SK-N-SH (cell line): ENCODE measurements around the gene SUPT5H. TPM values are rescaled to one million over a fixed set of nuclear protein-coding genes. Genes with fewer than 3 reads are reported as not detected.

Experiments
- CTCF ChIA-PET: fragments of 300-600, 350-600 bp; formaldehyde crosslinking; extraction: SDS; loops from one replicate; lab custom pipeline; 2021; lab: Yijun Ruan, JAX
- POLR2A ChIA-PET: fragments of 350-600 bp; sonication (Branson Sonifier 250); formaldehyde crosslinking; extraction: SDS; loops from one replicate; lab custom pipeline; 2020; ENCODE audit warnings: antibody characterized with exemption, inconsistent platforms; lab: Yijun Ruan, JAX
- DNase-seq: peaks from one replicate; pipeline ENCODE4 v3.0.0; 2012
- H2AFZ ChIP-seq: fragments of 200-600 bp; sonication (generic); 2 replicates; pipeline ENCODE4 v1.8.1; 2016; ENCODE audit warnings: antibody characterized with exemption, mild to moderate bottlenecking, low read depth
- H3F3A ChIP-seq: fragments of 200-600 bp; sonication (generic); replicated peaks from 2 replicates; pipeline ENCODE3; 2016; ENCODE audit warnings: antibody characterized with exemption, mild to moderate bottlenecking; ENCODE audit not compliant: insufficient read depth
- H3K27ac ChIP-seq, 2 experiments: fragments of 200-500 bp in 1 of 2; fragments of 200-600 bp in 1 of 2; sonication (Bioruptor generic) in 1 of 2; sonication (generic), shearing (Covaris generic) in 1 of 2; 2 replicates each; pipeline versions ENCODE4 v1.5.1 to v1.6.1; 2014 to 2016; ENCODE audit warnings: low read depth in 2 of 2, inconsistent platforms in 1 of 2, low read length in 1 of 2, mild to moderate bottlenecking in 1 of 2, mixed read lengths in 1 of 2
- H3K27me3 ChIP-seq: fragments of 200-600 bp; sonication (generic), shearing (Covaris generic); 2 replicates; pipeline ENCODE4 v1.6.1; 2016; ENCODE audit warnings: mixed run types; ENCODE audit not compliant: insufficient read depth
- H3K36me3 ChIP-seq, 2 experiments: fragments of 200-500 bp in 1 of 2; fragments of 200-600 bp in 1 of 2; sonication (Bioruptor generic) in 1 of 2; sonication (generic) in 1 of 2; replicated peaks in 1 of 2; 2 replicates each; pipeline versions ENCODE3 to v1.5.1; 2014 to 2016; ENCODE audit warnings: low read length in 1 of 2, mild to moderate bottlenecking in 1 of 2; ENCODE audit not compliant: insufficient read depth in 2 of 2, control insufficient read depth in 1 of 2
- H3K4me1 ChIP-seq, 2 experiments: fragments of 200-500 bp in 1 of 2; fragments of 200-600 bp in 1 of 2; sonication (Bioruptor generic) in 1 of 2; sonication (generic), shearing (Covaris generic) in 1 of 2; 2 replicates each; pipeline versions ENCODE4 v1.5.1 to v1.6.1; 2014 to 2016; ENCODE audit warnings: low read depth in 1 of 2, low read length in 1 of 2, mixed run types in 1 of 2; ENCODE audit not compliant: insufficient read depth in 2 of 2, control insufficient read depth in 1 of 2
- H3K4me2 ChIP-seq: fragments of 200-600 bp; sonication (generic), shearing (Covaris generic); 2 replicates; pipeline ENCODE4 v1.6.1; 2017; ENCODE audit warnings: mixed run types
- H3K4me3 ChIP-seq, 2 experiments: fragments of 200-500 bp in 1 of 2; fragments of 200-600 bp in 1 of 2; sonication (Bioruptor generic) in 1 of 2; sonication (generic), shearing (Covaris generic) in 1 of 2; 2 replicates each; pipeline versions ENCODE4 v1.5.1 to v1.8.1; 2014 to 2016; ENCODE audit warnings: low read depth in 2 of 2, inconsistent platforms in 1 of 2, low read length in 1 of 2, mild to moderate bottlenecking in 1 of 2, mixed read lengths in 1 of 2, moderate library complexity in 1 of 2
- H3K79me2 ChIP-seq: fragments of 200-600 bp; sonication (generic); 2 replicates; pipeline ENCODE4 v1.8.1; 2017; ENCODE audit warnings: mild to moderate bottlenecking; ENCODE audit not compliant: insufficient read depth
- H3K9ac ChIP-seq: fragments of 200-600 bp; sonication (generic); 2 replicates; pipeline ENCODE4 v1.6.1; 2017; ENCODE audit warnings: mixed run types
- H3K9me2 ChIP-seq: fragments of 200-600 bp; sonication (generic); 2 replicates; pipeline ENCODE4 v1.6.1; 2017; ENCODE audit warnings: mixed run types
- H3K9me3 ChIP-seq: fragments of 200-600 bp; sonication (generic); 2 replicates; pipeline ENCODE4 v1.6.1; 2017; ENCODE audit warnings: mixed run types, mild to moderate bottlenecking, moderate library complexity
- H4K20me1 ChIP-seq: fragments of 200-600 bp; sonication (generic); 2 replicates; pipeline ENCODE4 v1.6.1; 2017; ENCODE audit warnings: mild to moderate bottlenecking, mixed run types; ENCODE audit not compliant: insufficient read depth
- CHD2 ChIP-seq: fragments of 150-350 bp; IDR thresholded peaks from 2 replicates; pipeline ENCODE4 v1.6.1; 2018; ENCODE audit warnings: low read length; ENCODE audit not compliant: partially characterized antibody
- EP300 ChIP-seq, 2 experiments: IDR thresholded peaks; 2 replicates each; pipeline versions ENCODE4 v1.4.0 to v1.6.1; 2012; ENCODE audit warnings: borderline replicate concordance in 1 of 2, low read depth in 1 of 2, low read length in 1 of 2
- GATA2 ChIP-seq: sonication (generic); formaldehyde crosslinking; IDR thresholded peaks from 2 replicates; pipeline ENCODE4 v1.5.0; 2020; ENCODE audit warnings: mild to moderate bottlenecking, missing genetic modification reagents
- JUND ChIP-seq: IDR thresholded peaks from 2 replicates; pipeline ENCODE4 v1.4.0; 2012
- NFIC ChIP-seq: IDR thresholded peaks from 2 replicates; pipeline ENCODE4 v1.4.0; 2012; ENCODE audit warnings: borderline replicate concordance
- NRF1 ChIP-seq: IDR thresholded peaks from 2 replicates; pipeline ENCODE4 v1.6.1; 2012; ENCODE audit warnings: low read depth, mild to moderate bottlenecking, low read length
- POLR2AphosphoS5 ChIP-seq: IDR thresholded peaks from 2 replicates; pipeline ENCODE4 v1.6.1; 2012; ENCODE audit warnings: low read depth, low read length
- RAD21 ChIP-seq: IDR thresholded peaks from 2 replicates; pipeline ENCODE4 v1.6.1; 2012; ENCODE audit warnings: mild to moderate bottlenecking, low read length
- RCOR1 ChIP-seq: fragments of 150-350 bp; IDR thresholded peaks from 2 replicates; pipeline ENCODE4 v1.6.1; 2017; ENCODE audit warnings: antibody characterized with exemption, low read length
- REST ChIP-seq: IDR thresholded peaks from 2 replicates; pipeline ENCODE4 v1.6.1; 2012; ENCODE audit warnings: mild to moderate bottlenecking, low read depth, low read length, moderate library complexity
- RFX5 ChIP-seq: IDR thresholded peaks from 2 replicates; pipeline ENCODE4 v1.6.1; 2012; ENCODE audit warnings: mild to moderate bottlenecking, improper control_type of control experiment, low read length
- RXRA ChIP-seq: IDR thresholded peaks from 2 replicates; pipeline ENCODE4 v1.4.0; 2012; ENCODE audit warnings: low read depth, mild to moderate bottlenecking, borderline replicate concordance
- SIN3A ChIP-seq: IDR thresholded peaks from 2 replicates; pipeline ENCODE4 v1.6.1; 2012; ENCODE audit warnings: low read depth, mild to moderate bottlenecking, low read length, moderate library complexity, borderline replicate concordance
- TAF1 ChIP-seq: IDR thresholded peaks from 2 replicates; pipeline ENCODE4 v1.6.1; 2012; ENCODE audit warnings: low read depth, mild to moderate bottlenecking, low read length, moderate library complexity, borderline replicate concordance
- YY1 ChIP-seq: IDR thresholded peaks from 2 replicates; pipeline ENCODE4 v1.4.0; 2012; ENCODE audit warnings: low read depth, mild to moderate bottlenecking
- WGBS: methylation state at CpG from one replicate; pipeline ENCODE4 v1.1.6; 2017; ENCODE audit warnings: low lambda C conversion rate; 5-methylcytosine and 5-hydroxymethylcytosine counted together
- polyA plus RNA-seq, 3 experiments: library from polyadenylated mRNA; depleted of rRNA; stranded (reverse); fragments of >200 nt; gene quantifications; 2 replicates each; pipeline ENCODE4 v1.2.3, GENCODE V29; 2012
- TF ChIP-seq, protein P1 (sequence below): fragments of 150-350 bp; IDR thresholded peaks from 2 replicates; pipeline ENCODE4 v1.6.1; 2017; ENCODE audit warnings: antibody characterized with exemption, low read length, low read depth, borderline replicate concordance
- TF ChIP-seq, protein P2 (sequence below): IDR thresholded peaks from 2 replicates; pipeline ENCODE4; 2012

SUPT5H gene
- polyA plus RNA-seq, 1 of the 3 experiments (the other 2 are of a cell fraction) = 137 TPM

DNA sequence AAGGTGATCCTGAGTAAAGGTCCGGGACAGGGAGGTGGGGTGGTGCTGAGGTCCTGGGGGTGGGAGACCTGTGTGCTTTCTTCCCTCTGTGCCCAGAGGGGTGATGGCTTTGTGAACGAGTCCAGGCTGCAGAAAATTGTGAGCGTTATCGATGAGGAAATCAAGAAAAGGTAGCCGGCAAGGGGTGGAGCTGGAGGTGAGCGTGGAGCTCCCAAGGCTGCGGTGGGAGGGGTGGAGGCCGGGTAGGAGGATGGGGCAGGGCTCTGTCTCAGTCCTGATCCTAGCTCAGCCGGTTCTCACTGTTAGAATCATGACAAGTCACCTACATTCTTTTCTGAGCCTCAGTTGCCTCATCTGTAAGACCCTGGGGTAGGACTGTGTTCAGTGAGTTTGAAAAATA lies 73.6 kb downstream of the SUPT5H start:
- TF ChIP-seq JUND (no peak), RCOR1 (no peak), SIN3A (no peak), YY1 (no peak), NRF1 (no peak), POLR2AphosphoS5 (no peak), TAF1 (no peak), RAD21 (no peak), GATA2 (no peak), RXRA (no peak), EP300 (IDR thresholded peaks at IDR 0.05; ENCODE audit: borderline replicate concordance in 1 of 2, low read depth in 1 of 2, low read length in 1 of 2) (no peak), REST (no peak), CHD2 (no peak), NFIC (no peak), RFX5 (no peak)
- TF ChIP-seq, protein P1, sequence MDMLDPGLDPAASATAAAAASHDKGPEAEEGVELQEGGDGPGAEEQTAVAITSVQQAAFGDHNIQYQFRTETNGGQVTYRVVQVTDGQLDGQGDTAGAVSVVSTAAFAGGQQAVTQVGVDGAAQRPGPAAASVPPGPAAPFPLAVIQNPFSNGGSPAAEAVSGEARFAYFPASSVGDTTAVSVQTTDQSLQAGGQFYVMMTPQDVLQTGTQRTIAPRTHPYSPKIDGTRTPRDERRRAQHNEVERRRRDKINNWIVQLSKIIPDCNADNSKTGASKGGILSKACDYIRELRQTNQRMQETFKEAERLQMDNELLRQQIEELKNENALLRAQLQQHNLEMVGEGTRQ = no peak
- TF ChIP-seq, protein P2, sequence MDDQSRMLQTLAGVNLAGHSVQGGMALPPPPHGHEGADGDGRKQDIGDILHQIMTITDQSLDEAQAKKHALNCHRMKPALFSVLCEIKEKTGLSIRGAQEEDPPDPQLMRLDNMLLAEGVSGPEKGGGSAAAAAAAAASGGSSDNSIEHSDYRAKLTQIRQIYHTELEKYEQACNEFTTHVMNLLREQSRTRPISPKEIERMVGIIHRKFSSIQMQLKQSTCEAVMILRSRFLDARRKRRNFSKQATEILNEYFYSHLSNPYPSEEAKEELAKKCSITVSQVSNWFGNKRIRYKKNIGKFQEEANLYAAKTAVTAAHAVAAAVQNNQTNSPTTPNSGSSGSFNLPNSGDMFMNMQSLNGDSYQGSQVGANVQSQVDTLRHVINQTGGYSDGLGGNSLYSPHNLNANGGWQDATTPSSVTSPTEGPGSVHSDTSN = no peak
- TF ChIP-seq, all 33 proteins: peak for 0
- POLR2A ChIA-PET = no interaction called here
- WGBS = 79% methylated on average over 9 of the region's 9 CpGs

More for the DNA sequence above, 73.6 kb downstream of the SUPT5H start:
- Histone ChIP-seq H3K4me3 (no peak overlapping the region), H3K4me2 (no peak overlapping the region), H3K9me3 (no peaks in the 10 kb centered on the region), H3K27ac (no peak overlapping the region), H3K4me1 (peaks cover 0 to 6% of the 10 kb centered on the region in 2 experiments; a peak in 1 of 4 replicates), H3F3A (no peaks in the 10 kb centered on the region), H3K9me2 (no peaks in the 10 kb centered on the region), H3K36me3 (no peaks in the 10 kb centered on the region), H3K79me2 (no peaks in the 10 kb centered on the region), H3K27me3 (peaks cover 18% of the 10 kb centered on the region), H2AFZ (no peak overlapping the region), H4K20me1 (no peaks in the 10 kb centered on the region), H3K9ac (no peak overlapping the region)
- DNase-seq = no peak
- CTCF ChIA-PET = interaction anchor here (1.5 to 2.6 kb wide), 3 partner anchors 14 to 21 kb away, joined by 4 to 19 read pairs (median 4); partner anchors contain the start of genes DLL3 and EID2B
